Suprapubic skin (tissue), 4 donors: Measurements from ENCODE around the gene BCL11A. TPM values are rescaled to one million over a fixed set of nuclear protein-coding genes. Genes with fewer than 3 reads are reported as not detected.
A peak's percentile ranks its signal among the peaks of the same experiment; 100 is the strongest.

Source experiments
- DNase-seq, 2 donors: peaks; one replicate each; pipeline ENCODE4 v3.0.0-alpha.2; 2019; ENCODE audit warnings: low spot score in 2 of 2
- H3K27ac ChIP-seq: fragments of 200-600 bp; sonication (generic); one replicate; pipeline ENCODE4 v1.5.1; 2019
- H3K27me3 ChIP-seq: fragments of 200-600 bp; sonication (generic); one replicate; pipeline ENCODE4 v1.5.1; 2019
- H3K36me3 ChIP-seq: fragments of 200-600 bp; sonication (generic); one replicate; pipeline ENCODE4 v1.5.1; 2019
- H3K4me1 ChIP-seq: fragments of 200-600 bp; sonication (generic); one replicate; pipeline ENCODE4 v1.5.1; 2019
- H3K4me3 ChIP-seq: fragments of 200-600 bp; sonication (generic); one replicate; pipeline ENCODE4 v1.5.1; 2019; ENCODE audit warnings: mild to moderate bottlenecking
- H3K9me3 ChIP-seq: fragments of 200-600 bp; sonication (generic); one replicate; pipeline ENCODE4 v1.5.1; 2019
- EP300 ChIP-seq: sonication (generic); formaldehyde crosslinking; IDR thresholded peaks from one replicate; pipeline ENCODE4 v1.6.1; 2017; ENCODE audit warnings: antibody characterized with exemption
- POLR2A ChIP-seq, 2 donors: fragments of 450-650 bp; IDR thresholded peaks; one replicate each; pipeline ENCODE4 v1.6.1; 2017; ENCODE audit warnings: antibody characterized with exemption in 2 of 2, mild to moderate bottlenecking in 2 of 2, moderate library complexity in 2 of 2
- POLR2AphosphoS5 ChIP-seq, 3 donors: sonication (generic); formaldehyde crosslinking; IDR thresholded peaks; one replicate each; pipeline ENCODE4 v1.6.1; 2017; ENCODE audit warnings: antibody characterized with exemption in 3 of 3
- WGBS: methylation state at CpG from one replicate; pipeline ENCODE4 v1.1.5; 2018; 5-methylcytosine and 5-hydroxymethylcytosine counted together
- total RNA-seq, 4 donors: library from RNA; depleted of rRNA; stranded (reverse); fragments of >200 nt; gene quantifications; one replicate each; pipeline ENCODE4 v1.1.0, GENCODE V29; 2016
- TF ChIP-seq, protein P1 (sequence below), 2 donors: fragments of 200-600 bp in 1 of 2; fragments of 450-650 bp in 1 of 2; sonication (generic) in 1 of 2; IDR thresholded peaks; one replicate each; pipeline ENCODE4 v1.5.1; 2016 to 2019; ENCODE audit warnings: antibody characterized with exemption in 2 of 2, mild to moderate bottlenecking in 1 of 2, moderate library complexity in 1 of 2

The BCL11A gene
- total RNA-seq, 4 donors from 2014 or later: 67.1 to 222 (median 113) TPM

DNA sequence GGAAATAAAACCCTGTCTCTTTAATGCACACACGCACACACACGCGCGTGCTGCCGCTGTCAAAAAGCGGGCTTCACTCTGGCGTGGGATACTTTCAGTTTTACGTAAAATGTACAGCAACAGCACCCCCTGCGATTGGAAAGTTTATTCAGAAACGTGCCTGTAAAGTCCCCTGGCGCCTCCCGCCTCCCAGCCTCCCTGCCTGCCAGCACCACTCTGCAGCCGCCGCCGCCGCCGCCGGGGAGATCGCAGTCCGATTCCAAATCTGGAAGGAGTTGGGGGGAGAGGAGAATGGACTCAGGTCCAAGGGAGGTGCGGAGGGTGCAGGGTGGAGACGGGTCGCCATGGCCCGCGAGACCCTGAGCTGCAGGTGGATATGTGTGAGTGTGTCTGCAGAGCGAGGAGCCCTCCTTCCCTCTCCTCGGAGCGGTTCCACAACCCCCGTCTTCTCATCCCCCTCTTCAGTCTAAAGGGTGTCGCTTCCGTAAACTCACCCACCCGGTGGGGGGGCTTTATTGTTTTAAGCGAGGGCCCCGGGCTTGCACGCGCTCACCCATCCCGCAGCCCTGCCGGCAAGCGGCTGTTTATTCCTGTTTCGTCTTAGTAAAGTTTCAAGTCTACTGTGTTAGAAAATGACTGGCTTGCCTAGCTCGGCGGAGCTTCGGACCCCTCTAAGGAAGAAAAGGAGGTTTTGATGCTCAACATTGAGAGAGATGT, 1.8 kb upstream of the BCL11A start:
- Histone ChIP-seq H3K27ac (peak overlapping the region; percentile 91), H3K4me1 (peaks cover 68% of the 10 kb centered on the region), H3K9me3 (no peaks in the 10 kb centered on the region), H3K27me3 (peaks cover 58% of the 10 kb centered on the region), H3K36me3 (no peaks in the 10 kb centered on the region), H3K4me3 (peak overlapping the region; percentile 74)
- under 1% methylated on average over 43 of the region's 43 CpGs for WGBS
- TF ChIP-seq POLR2AphosphoS5 (IDR thresholded peaks at IDR 0.05): no peak
- TF ChIP-seq, protein P1, sequence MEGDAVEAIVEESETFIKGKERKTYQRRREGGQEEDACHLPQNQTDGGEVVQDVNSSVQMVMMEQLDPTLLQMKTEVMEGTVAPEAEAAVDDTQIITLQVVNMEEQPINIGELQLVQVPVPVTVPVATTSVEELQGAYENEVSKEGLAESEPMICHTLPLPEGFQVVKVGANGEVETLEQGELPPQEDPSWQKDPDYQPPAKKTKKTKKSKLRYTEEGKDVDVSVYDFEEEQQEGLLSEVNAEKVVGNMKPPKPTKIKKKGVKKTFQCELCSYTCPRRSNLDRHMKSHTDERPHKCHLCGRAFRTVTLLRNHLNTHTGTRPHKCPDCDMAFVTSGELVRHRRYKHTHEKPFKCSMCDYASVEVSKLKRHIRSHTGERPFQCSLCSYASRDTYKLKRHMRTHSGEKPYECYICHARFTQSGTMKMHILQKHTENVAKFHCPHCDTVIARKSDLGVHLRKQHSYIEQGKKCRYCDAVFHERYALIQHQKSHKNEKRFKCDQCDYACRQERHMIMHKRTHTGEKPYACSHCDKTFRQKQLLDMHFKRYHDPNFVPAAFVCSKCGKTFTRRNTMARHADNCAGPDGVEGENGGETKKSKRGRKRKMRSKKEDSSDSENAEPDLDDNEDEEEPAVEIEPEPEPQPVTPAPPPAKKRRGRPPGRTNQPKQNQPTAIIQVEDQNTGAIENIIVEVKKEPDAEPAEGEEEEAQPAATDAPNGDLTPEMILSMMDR (IDR thresholded peaks at IDR 0.05): no peak
- TF ChIP-seq EP300: no peak
- no peak for TF ChIP-seq POLR2A (IDR thresholded peaks at IDR 0.05)
- no peak for DNase-seq

DNA sequence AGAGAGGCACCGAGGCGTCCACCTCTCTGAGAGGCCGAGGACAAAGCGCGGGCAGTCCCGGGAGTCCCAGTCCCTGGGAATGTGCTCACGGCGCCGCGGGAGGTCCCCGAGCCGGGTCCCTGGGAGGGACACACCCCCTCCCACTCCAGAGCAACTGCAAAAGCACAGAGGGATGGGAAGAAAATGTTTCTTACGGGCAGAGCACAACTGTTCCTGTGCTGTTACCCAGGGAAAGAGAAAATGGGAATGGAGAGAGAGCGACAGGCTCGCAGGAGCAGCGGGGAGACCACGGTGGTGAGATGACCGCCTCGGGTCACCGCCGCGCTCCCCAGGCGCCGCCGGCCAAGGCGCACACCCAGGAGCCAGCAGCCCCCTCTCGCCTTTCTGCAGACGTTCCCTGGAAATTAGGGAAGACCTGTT, 1.2 kb upstream of the BCL11A start:
- Histone ChIP-seq H3K27ac (peak overlapping the region; percentile 91), H3K4me3 (peak overlapping the region; percentile 74), H3K36me3 (no peaks in the 10 kb centered on the region), H3K27me3 (peaks cover 64% of the 10 kb centered on the region), H3K9me3 (no peaks in the 10 kb centered on the region), H3K4me1 (peaks cover 69% of the 10 kb centered on the region)
- DNase-seq: no peak
- WGBS: 0% methylated on average over 19 of the region's 28 CpGs
- TF ChIP-seq POLR2AphosphoS5 (IDR thresholded peaks at IDR 0.05) (no peak), POLR2A (IDR thresholded peaks at IDR 0.05) (no peak), EP300 (no peak)
- TF ChIP-seq, protein P1 (IDR thresholded peaks at IDR 0.05): no peak

DNA sequence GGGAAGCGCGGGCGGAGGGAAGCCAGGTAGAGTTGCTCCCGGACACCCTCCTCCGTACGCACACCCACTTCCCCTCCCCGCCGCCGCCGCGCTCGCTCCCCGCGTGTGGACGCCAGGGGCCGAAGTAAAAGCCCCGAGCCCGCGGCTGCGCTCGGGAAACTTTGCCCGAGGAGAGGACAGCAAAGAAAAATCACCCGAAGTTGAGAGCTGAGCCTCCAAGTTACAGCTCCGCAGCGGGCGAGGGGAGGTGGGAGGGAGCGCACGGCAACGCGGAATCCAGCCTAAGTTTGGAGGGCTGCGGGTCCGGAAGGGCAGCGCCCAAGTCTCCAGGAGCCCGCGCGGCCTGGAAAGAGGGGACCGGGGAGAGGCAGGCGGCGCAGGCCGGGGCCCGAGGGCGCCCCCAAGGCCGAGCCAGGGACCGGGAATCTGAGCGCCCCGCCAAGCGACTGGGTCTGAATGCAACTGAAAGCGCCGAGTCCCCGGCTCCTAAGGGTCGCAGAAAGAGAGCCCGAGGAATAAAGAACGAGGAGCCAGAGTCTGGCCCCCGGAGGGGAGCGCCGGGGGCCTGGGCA, 706 bp upstream of the BCL11A start:
- no peak for DNase-seq
- peak overlapping the region; percentile 91 for H3K27ac ChIP-seq
- WGBS: under 1% methylated on average over 28 of the region's 56 CpGs
- peaks cover 74% of the 10 kb centered on the region for H3K4me1 ChIP-seq
- TF ChIP-seq EP300: no peak
- no peak for TF ChIP-seq POLR2A (IDR thresholded peaks at IDR 0.05)
- TF ChIP-seq, protein P1 (IDR thresholded peaks at IDR 0.05): no peak
- peak in 1 of 3 donors; percentile 14 for TF ChIP-seq POLR2AphosphoS5 (IDR thresholded peaks at IDR 0.05)
- H3K4me3 ChIP-seq: peak overlapping the region; percentile 74
- peaks cover 69% of the 10 kb centered on the region for H3K27me3 ChIP-seq
- no peaks in the 10 kb centered on the region for H3K36me3 ChIP-seq
- H3K9me3 ChIP-seq: no peaks in the 10 kb centered on the region

DNA sequence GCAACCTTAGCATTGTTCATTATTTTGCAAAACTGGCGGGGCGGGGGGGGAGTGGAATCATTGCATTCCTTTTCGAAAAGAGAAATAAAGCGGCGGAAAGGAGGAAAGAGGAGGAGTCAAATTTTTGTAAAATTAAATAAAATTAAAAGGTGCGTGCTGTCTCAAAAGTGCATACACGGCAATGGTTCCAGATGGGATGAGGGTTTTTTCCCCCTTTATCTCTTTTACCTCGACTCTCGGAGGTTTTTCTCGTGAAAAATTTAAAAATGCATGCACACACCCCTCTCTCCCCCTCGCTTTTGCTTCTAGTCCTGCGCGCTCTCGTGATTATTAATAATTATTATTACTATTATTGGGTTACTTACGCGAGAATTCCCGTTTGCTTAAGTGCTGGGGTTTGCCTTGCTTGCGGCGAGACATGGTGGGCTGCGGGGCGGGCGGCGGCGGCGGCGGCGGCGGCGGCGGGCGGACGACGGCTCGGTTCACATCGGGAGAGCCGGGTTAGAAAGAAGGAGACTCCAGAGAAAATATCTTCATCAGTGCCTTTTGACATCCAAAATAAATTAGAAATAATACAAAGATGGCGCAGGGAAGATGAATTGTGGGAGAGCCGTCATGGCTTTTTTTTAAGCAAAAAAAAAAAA, 481 bp downstream of the BCL11A start:
- no peaks in the 10 kb centered on the region for H3K9me3 ChIP-seq
- peak overlapping the region; percentile 74 for H3K4me3 ChIP-seq
- no peak for DNase-seq
- H3K27me3 ChIP-seq: peaks cover 70% of the 10 kb centered on the region
- under 1% methylated on average over 38 of the region's 38 CpGs for WGBS
- no peaks in the 10 kb centered on the region for H3K36me3 ChIP-seq
- H3K4me1 ChIP-seq: peaks cover 83% of the 10 kb centered on the region
- H3K27ac ChIP-seq: peak overlapping the region; percentile 91
- TF ChIP-seq POLR2AphosphoS5 (IDR thresholded peaks at IDR 0.05) (no peak), EP300 (no peak), POLR2A (IDR thresholded peaks at IDR 0.05) (no peak)
- TF ChIP-seq, protein P1 (IDR thresholded peaks at IDR 0.05): no peak
